ENCODE results near the gene CARD19. TPM values are rescaled to one million over a fixed set of nuclear protein-coding genes. Genes with fewer than 3 reads are reported as not detected.

CARD19 gene
- total RNA-seq, 1 donor from 2014 or later, result 15.6 TPM

- peak overlapping the region; percentile 86 for H3K4me3 Mint-ChIP-seq
- H3K27me3 Mint-ChIP-seq, result no peaks in the 10 kb centered on the region
- peaks cover 5% of the 10 kb centered on the region for H3K36me3 Mint-ChIP-seq (ENCODE audit: low read depth)
- H3K27ac Mint-ChIP-seq, result peak overlapping the region; percentile 99
- H3K9me3 Mint-ChIP-seq, result peaks cover 4% of the 10 kb centered on the region
- peaks cover 83% of the 10 kb centered on the region for H3K4me1 Mint-ChIP-seq
- ATAC-seq (ENCODE audit: low read depth) (peak; percentile 79), DNase-seq (peak; percentile 100)
- CTCF ChIA-PET, result interaction anchor here (1.1 kb wide), 1 partner anchor 14 kb away, joined by 4 read pairs; no protein-coding TSS in a partner anchor
- TF ChIP-seq, protein P1, sequence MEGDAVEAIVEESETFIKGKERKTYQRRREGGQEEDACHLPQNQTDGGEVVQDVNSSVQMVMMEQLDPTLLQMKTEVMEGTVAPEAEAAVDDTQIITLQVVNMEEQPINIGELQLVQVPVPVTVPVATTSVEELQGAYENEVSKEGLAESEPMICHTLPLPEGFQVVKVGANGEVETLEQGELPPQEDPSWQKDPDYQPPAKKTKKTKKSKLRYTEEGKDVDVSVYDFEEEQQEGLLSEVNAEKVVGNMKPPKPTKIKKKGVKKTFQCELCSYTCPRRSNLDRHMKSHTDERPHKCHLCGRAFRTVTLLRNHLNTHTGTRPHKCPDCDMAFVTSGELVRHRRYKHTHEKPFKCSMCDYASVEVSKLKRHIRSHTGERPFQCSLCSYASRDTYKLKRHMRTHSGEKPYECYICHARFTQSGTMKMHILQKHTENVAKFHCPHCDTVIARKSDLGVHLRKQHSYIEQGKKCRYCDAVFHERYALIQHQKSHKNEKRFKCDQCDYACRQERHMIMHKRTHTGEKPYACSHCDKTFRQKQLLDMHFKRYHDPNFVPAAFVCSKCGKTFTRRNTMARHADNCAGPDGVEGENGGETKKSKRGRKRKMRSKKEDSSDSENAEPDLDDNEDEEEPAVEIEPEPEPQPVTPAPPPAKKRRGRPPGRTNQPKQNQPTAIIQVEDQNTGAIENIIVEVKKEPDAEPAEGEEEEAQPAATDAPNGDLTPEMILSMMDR (IDR thresholded peaks at IDR 0.05), result no peak
- intact Hi-C loops (cut with micrococcal nuclease), result loop anchor here (1.0 to 10.0 kb wide), 9 partner anchors 31 to 471 kb away; partner anchors contain the start of genes FAM120A, FAM120AOS, NINJ1 and ZNF484
- POLR2A ChIA-PET, result interaction anchor here (0.6 to 4.7 kb wide), 23 partner anchors 9 to 425 kb away, joined by 3 to 53 read pairs (median 4); partner anchors contain the start of genes FAM120AOS, IPPK, NINJ1 and SUSD3
Measured at GRCh38 chr9:93095205-93096130, 549 bp upstream of the CARD19 start.

GRCh38 chr9:93096811-93097382 is 880 bp downstream of the CARD19 start:
- Mint-ChIP-seq H3K36me3 (ENCODE audit: low read depth) (peaks cover 3% of the 10 kb centered on the region), H3K27me3 (no peaks in the 10 kb centered on the region), H3K4me3 (peak overlapping the region; percentile 84), H3K9me3 (no peaks in the 10 kb centered on the region), H3K27ac (peak overlapping the region; percentile 78), H3K4me1 (peaks cover 71% of the 10 kb centered on the region)
- DNase-seq, result no peak
- no peak for ATAC-seq (ENCODE audit: low read depth)
- ChIA-PET POLR2A (interaction anchor here (0.6 to 4.7 kb wide), 6 partner anchors 10 to 357 kb away, joined by 3 to 53 read pairs (median 12); partner anchors contain the start of gene SUSD3), CTCF (interaction anchor here (1.1 kb wide), 1 partner anchor 12 kb away, joined by 4 read pairs; no protein-coding TSS in a partner anchor)
- TF ChIP-seq, protein P1 (IDR thresholded peaks at IDR 0.05), result no peak
- intact Hi-C loops (cut with micrococcal nuclease), result loop anchor here (1.0 to 10.0 kb wide), 4 partner anchors 37 to 358 kb away; partner anchors contain the start of genes FAM120A, FAM120AOS and NINJ1

GRCh38 chr9:93097511-93098201 is 1.6 kb downstream of the CARD19 start:
- ATAC-seq (ENCODE audit: low read depth) (no peak), DNase-seq (no peak)
- TF ChIP-seq, protein P1 (IDR thresholded peaks at IDR 0.05), result no peak
- Mint-ChIP-seq H3K4me1 (peaks cover 63% of the 10 kb centered on the region), H3K27ac (peak overlapping the region; percentile 82), H3K27me3 (no peaks in the 10 kb centered on the region), H3K9me3 (no peaks in the 10 kb centered on the region), H3K36me3 (ENCODE audit: low read depth) (peaks cover 3% of the 10 kb centered on the region), H3K4me3 (peak overlapping the region; percentile 84)
- intact Hi-C loops (cut with micrococcal nuclease), result loop anchor here (2.0 to 10.0 kb wide), 3 partner anchors 95 to 357 kb away; partner anchors contain the start of genes FAM120A and FAM120AOS
- ChIA-PET CTCF (interaction anchor here (2.3 kb wide), 1 partner anchor 11 kb away, joined by 9 read pairs; no protein-coding TSS in a partner anchor), POLR2A (interaction anchor here (0.6 to 3.9 kb wide), 7 partner anchors 22 to 135 kb away, joined by 3 to 41 read pairs (median 4); partner anchors contain the start of genes NINJ1 and SUSD3)

- no peaks in the 10 kb centered on the region for H3K27me3 Mint-ChIP-seq
- H3K4me1 Mint-ChIP-seq, result peaks cover 56% of the 10 kb centered on the region
Measured at GRCh38 chr9:93098236-93098946, 2.4 kb downstream of the CARD19 start.

More at GRCh38 chr9:93098236-93098946, 2.4 kb downstream of the CARD19 start:
- TF ChIP-seq, protein P1 (IDR thresholded peaks at IDR 0.05), result no peak
- Mint-ChIP-seq H3K4me3 (peak overlapping the region; percentile 64), H3K9me3 (no peaks in the 10 kb centered on the region), H3K36me3 (ENCODE audit: low read depth) (peaks cover 3% of the 10 kb centered on the region), H3K27ac (peak overlapping the region; percentile 82)
- ChIA-PET CTCF (interaction anchor here (1.2 to 2.3 kb wide), 2 partner anchors 11 to 141 kb away, joined by 3 to 9 read pairs; no protein-coding TSS in a partner anchor), POLR2A (interaction anchor here (0.6 to 3.9 kb wide), 9 partner anchors 10 to 355 kb away, joined by 3 to 41 read pairs (median 4); partner anchors contain the start of genes FAM120AOS, NINJ1 and SUSD3)
- intact Hi-C loops (cut with micrococcal nuclease), result loop anchor here (10.0 kb wide), 1 partner anchor 356 kb away; the partner anchor contains the start of genes FAM120A and FAM120AOS
- DNase-seq (peak; percentile 46), ATAC-seq (ENCODE audit: low read depth) (no peak)
